HFFc6 (cell line): Measurements from ENCODE around the gene SPSB3. TPM values are rescaled to one million over a fixed set of nuclear protein-coding genes. Genes with fewer than 3 reads are reported as not detected.
A peak's percentile ranks its signal among the peaks of the same experiment; 100 is the strongest.

ENCODE experiments used
- DNase-seq: peaks from one replicate; pipeline ENCODE4 v3.0.0-alpha.2; 2018
- H3K27ac Mint-ChIP-seq: 2 replicates; pipeline ENCODE4 v1.8.0; 2020; ENCODE audit warnings: mild to moderate bottlenecking, mixed read lengths
- H3K27me3 Mint-ChIP-seq: 2 replicates; pipeline ENCODE4 v1.8.0; 2021; ENCODE audit warnings: mild to moderate bottlenecking, moderate library complexity, mixed read lengths; ENCODE audit not compliant: insufficient read depth
- H3K36me3 Mint-ChIP-seq: 2 replicates; pipeline ENCODE4 v1.8.0; 2021; ENCODE audit warnings: low read depth, mixed read lengths
- H3K4me1 Mint-ChIP-seq: 2 replicates; pipeline ENCODE4 v1.8.0; 2020; ENCODE audit warnings: low read depth, mixed read lengths
- H3K4me3 Mint-ChIP-seq: 2 replicates; pipeline ENCODE4 v1.8.0; 2020; ENCODE audit warnings: mild to moderate bottlenecking, moderate library complexity, mixed read lengths
- H3K9me3 Mint-ChIP-seq: 2 replicates; pipeline ENCODE4 v1.8.0; 2020; ENCODE audit warnings: mild to moderate bottlenecking, mixed read lengths
- total RNA-seq, 6 experiments: library from RNA; stranded (reverse); fragmentation: NEBNext Ultra II Directional; extraction: Animal tissue kit (Norgen Biotek cat#: 25700); gene quantifications; 2 replicates in 1 of 6; 3 replicates in 5 of 6; pipeline ENCODE4 v1.2.3, GENCODE V29; 2021
- TF ChIP-seq, protein P1 (sequence below): fragments of 200-600 bp; sonication (generic); IDR thresholded peaks from 2 replicates; pipeline ENCODE4 v1.5.0; 2021; ENCODE audit warnings: antibody characterized with exemption, mild to moderate bottlenecking

The SPSB3 gene
- total RNA-seq, 6 experiments from 2014 or later: 12.3 to 15.8 (median 13.9) TPM

DNA sequence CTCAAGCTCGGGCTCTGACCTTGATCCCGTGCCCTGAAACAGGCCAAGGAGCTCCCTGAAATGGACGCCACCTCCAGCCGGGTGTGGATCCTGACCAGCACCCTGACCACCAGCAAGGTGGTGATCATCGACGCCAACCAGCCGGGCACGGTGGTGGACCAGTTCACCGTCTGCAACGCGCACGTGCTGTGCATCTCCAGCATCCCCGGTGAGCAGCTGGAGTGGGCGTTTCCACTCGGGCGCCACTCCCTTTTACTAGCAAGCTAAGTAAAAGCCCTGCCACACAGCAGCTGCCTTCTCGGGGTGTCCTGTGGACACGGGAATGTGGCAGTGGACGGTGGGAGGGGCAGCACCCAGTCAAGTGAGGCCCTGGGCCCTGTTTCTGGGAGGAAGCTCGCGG is 17.4 kb downstream of the SPSB3 start:
- Mint-ChIP-seq H3K4me3 (no peak overlapping the region), H3K27me3 (peaks cover 8% of the 10 kb centered on the region), H3K9me3 (no peaks in the 10 kb centered on the region), H3K36me3 (peaks cover 10% of the 10 kb centered on the region), H3K4me1 (peaks cover 2% of the 10 kb centered on the region), H3K27ac (no peak overlapping the region)
- TF ChIP-seq, protein P1, sequence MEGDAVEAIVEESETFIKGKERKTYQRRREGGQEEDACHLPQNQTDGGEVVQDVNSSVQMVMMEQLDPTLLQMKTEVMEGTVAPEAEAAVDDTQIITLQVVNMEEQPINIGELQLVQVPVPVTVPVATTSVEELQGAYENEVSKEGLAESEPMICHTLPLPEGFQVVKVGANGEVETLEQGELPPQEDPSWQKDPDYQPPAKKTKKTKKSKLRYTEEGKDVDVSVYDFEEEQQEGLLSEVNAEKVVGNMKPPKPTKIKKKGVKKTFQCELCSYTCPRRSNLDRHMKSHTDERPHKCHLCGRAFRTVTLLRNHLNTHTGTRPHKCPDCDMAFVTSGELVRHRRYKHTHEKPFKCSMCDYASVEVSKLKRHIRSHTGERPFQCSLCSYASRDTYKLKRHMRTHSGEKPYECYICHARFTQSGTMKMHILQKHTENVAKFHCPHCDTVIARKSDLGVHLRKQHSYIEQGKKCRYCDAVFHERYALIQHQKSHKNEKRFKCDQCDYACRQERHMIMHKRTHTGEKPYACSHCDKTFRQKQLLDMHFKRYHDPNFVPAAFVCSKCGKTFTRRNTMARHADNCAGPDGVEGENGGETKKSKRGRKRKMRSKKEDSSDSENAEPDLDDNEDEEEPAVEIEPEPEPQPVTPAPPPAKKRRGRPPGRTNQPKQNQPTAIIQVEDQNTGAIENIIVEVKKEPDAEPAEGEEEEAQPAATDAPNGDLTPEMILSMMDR: no peak
- DNase-seq: no peak

DNA sequence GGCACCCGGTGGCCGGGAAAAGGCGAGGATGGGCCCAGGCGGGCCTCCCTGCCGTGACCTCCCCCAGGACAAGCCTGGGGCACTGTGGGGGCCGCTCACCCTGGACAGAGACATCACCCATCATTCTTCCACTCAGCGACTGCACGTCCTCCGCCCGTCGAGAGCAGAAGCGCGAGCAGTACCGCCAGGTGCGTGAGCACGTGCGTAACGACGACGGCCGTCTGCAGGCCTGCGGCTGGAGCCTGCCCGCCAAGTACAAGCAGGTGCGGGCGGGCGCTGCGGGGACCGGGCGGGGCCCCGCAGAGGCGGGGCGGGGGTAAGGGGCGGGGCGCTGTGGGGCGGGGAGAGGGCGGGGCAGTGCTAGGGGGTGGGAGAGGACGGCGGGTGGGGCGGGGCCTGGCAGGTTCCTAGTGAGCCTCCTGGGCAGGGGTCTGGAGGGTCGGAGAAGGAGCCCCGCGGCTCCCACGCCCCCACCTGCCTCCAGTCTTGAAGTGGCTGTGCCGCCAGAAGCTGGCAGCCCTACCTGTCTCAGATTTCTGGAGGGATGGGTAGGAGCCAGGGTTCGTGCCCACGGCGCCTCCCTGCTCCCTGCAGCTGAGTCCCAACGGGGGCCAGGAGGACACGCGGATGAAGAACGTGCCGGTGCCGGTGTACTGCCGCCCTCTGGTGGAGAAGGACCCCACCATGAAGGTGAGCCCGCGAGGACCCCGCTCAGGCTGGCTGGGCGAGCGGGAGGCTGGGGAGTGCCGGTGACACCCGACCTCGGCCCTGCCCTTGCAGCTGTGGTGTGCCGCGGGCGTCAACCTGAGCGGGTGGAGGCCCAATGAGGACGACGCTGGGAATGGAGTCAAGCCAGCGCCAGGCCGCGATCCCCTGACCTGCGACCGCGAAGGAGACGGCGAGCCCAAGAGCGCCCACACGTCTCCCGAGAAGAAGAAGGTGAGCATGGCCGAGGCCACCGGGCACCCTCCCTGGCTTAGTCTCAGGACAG is 18.6 kb downstream of the SPSB3 start:
- no peak for DNase-seq
- Mint-ChIP-seq H3K36me3 (peaks cover 10% of the 10 kb centered on the region), H3K27ac (no peak overlapping the region), H3K4me1 (no peaks in the 10 kb centered on the region), H3K4me3 (no peak overlapping the region), H3K9me3 (no peaks in the 10 kb centered on the region), H3K27me3 (peaks cover 8% of the 10 kb centered on the region)
- TF ChIP-seq, protein P1: peak; percentile 71

DNA sequence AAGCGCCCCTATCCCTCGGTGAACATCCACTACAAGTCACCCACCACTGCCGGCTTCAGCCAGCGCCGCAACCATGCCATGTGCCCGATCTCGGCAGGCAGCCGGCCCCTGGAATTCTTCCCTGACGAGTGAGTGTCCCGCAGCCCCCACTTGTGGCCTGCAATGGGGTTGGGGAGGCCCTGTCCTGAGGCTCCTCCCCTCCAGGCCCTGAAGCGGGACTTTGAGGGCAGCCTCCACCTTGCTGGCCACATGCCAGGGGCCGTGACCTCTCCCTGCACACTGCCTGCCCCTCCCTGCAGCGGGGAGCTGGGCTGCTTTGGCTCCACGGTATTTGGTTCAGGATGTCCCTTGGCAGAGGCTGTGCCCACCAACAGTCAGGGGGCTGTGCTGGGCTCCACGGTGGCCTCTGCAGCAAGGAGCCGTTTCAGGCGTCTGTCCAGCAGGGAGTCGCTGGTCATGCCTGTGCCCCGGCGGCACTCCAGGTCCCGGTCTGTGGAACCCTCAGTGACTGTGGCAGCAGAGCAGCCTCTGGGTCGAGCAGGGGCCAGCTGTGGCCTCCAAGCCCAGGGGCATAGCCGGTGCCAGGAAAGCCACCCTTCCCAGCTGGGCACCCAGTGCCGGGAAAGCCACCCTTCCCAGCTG is 19.4 kb downstream of the SPSB3 start:
- Mint-ChIP-seq H3K27me3 (peaks cover 6% of the 10 kb centered on the region), H3K4me1 (no peaks in the 10 kb centered on the region), H3K27ac (no peak overlapping the region), H3K36me3 (peaks cover 9% of the 10 kb centered on the region), H3K9me3 (no peaks in the 10 kb centered on the region), H3K4me3 (no peak overlapping the region)
- TF ChIP-seq, protein P1: no peak
- no peak for DNase-seq

DNA sequence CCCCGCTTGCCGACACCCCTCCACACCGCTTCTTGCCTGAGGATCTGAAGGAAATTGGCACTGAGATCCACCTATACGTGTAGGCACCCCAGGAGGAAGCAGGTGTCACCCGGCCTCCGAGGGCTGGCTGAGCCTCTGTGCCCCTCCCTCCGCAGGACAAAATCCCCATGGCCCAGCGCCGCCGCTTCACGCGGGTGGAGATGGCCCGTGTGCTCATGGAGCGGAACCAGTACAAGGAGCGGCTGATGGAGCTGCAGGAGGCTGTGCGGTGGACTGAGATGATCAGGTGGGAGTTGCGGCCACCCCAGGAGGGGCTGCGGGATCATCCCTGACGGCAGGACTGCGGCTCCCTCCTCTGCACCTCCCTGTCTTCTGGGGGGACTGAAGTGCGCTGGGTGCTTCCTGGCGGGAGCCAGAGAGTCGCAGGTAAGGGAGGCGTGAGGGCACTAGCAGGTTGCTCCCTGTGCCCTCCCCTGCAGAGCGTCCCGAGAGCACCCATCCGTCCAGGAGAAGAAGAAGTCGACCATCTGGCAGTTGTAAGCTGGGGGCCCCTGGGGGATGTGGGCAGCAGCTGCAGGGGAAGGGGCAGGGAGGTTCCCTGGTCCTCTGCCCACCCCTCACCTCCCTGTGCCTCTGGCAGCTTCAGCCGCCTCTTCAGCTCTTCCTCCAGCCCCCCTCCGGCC is 20.0 kb downstream of the SPSB3 start:
- no peaks in the 10 kb centered on the region for H3K4me1 Mint-ChIP-seq
- peaks cover 4% of the 10 kb centered on the region for H3K27me3 Mint-ChIP-seq
- no peaks in the 10 kb centered on the region for H3K9me3 Mint-ChIP-seq
- H3K4me3 Mint-ChIP-seq: no peak overlapping the region
- H3K36me3 Mint-ChIP-seq: peaks cover 7% of the 10 kb centered on the region
- no peak overlapping the region for H3K27ac Mint-ChIP-seq
- TF ChIP-seq, protein P1: no peak
- no peak for DNase-seq

DNA sequence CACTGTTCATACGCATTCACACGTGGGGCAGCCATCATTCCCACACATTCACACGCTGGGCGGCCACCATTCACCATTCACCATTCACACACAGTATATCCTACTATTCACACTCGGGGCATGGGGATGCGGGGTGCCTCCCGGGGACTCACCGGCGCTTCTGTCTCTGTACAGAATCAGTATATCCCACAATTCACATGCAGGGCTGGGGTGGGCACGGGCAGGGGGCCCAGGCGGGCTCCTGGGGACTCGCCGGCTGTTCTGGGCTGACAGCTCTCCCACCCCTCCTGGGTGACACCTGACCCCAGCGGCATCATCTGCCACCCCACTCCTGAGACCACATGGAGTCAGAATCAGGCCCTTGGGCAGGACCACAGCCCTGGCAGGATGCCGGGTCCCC is 20.6 kb downstream of the SPSB3 start:
- H3K9me3 Mint-ChIP-seq: no peaks in the 10 kb centered on the region
- DNase-seq: no peak
- peaks cover 7% of the 10 kb centered on the region for H3K36me3 Mint-ChIP-seq
- H3K27me3 Mint-ChIP-seq: peaks cover 4% of the 10 kb centered on the region
- TF ChIP-seq, protein P1: no peak
- H3K4me1 Mint-ChIP-seq: no peaks in the 10 kb centered on the region
- H3K4me3 Mint-ChIP-seq: no peak overlapping the region
- H3K27ac Mint-ChIP-seq: no peak overlapping the region
